Measurements from ENCODE around the gene MKNK2.
A peak's percentile ranks its signal among the peaks of the same experiment; 100 is the strongest.

Gene MKNK2

DNA sequence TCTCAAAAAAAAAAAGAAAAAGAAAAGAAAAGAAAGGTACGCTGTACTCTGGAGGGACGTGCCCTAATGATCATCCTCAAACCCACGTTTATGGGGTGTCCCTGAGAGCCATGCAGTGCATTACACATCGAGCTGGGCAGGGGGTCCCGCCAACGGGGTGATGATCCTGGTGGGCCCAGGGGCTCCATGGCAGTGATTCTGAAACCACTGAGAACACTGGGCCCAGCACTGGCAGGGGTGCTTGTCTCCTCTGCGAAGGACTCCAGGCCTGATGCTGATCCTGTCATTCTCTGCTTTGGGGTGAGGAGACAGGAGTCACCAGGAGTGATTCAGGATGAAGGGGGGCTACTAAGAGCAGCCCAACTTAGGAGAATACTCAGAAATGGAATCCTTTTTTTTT is 26.4 kb upstream of the MKNK2 start:
- TF ChIP-seq, protein P1, sequence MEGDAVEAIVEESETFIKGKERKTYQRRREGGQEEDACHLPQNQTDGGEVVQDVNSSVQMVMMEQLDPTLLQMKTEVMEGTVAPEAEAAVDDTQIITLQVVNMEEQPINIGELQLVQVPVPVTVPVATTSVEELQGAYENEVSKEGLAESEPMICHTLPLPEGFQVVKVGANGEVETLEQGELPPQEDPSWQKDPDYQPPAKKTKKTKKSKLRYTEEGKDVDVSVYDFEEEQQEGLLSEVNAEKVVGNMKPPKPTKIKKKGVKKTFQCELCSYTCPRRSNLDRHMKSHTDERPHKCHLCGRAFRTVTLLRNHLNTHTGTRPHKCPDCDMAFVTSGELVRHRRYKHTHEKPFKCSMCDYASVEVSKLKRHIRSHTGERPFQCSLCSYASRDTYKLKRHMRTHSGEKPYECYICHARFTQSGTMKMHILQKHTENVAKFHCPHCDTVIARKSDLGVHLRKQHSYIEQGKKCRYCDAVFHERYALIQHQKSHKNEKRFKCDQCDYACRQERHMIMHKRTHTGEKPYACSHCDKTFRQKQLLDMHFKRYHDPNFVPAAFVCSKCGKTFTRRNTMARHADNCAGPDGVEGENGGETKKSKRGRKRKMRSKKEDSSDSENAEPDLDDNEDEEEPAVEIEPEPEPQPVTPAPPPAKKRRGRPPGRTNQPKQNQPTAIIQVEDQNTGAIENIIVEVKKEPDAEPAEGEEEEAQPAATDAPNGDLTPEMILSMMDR (IDR thresholded peaks at IDR 0.05; ENCODE audit: insufficient read depth, low read length, poor library complexity, severe bottlenecking) = no peak
- Histone ChIP-seq H3K36me3 (ENCODE audit: control insufficient read depth, insufficient read depth, low read length) (peaks cover 65% of the 10 kb centered on the region), H3K27me3 (replicated peaks; ENCODE audit: control insufficient read depth, insufficient read depth, low read length) (no peaks in the 10 kb centered on the region), H3K4me3 (replicated peaks; ENCODE audit: low read depth, low read length) (no peak overlapping the region)
- DNase-seq (ENCODE audit: extremely low read depth, insufficient read length) = no peak

DNA sequence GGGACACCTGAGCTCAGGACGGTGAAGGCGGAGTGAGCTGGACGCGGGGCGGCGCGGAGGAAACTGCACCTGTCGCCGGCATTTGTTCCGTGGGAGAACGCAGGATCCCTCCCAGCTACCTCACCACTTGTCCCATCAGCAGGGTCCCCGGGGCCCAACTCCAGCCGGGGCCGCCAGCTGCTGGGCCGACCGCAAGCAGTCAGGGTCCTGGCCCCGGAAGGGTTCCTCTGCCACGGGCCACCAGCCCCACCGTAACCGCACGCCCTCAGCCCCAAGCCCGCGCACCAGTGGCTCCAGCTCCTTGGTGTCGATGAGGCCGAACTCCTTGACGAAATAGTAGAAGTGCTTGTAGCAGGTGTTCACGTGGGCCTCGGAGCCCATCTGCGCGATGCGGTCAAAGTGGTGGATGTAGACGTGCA is 25.5 kb upstream of the MKNK2 start:
- peak; percentile 24 for DNase-seq (ENCODE audit: extremely low read depth, insufficient read length)
- TF ChIP-seq, protein P1 (IDR thresholded peaks at IDR 0.05; ENCODE audit: insufficient read depth, low read length, poor library complexity, severe bottlenecking) = no peak
- Histone ChIP-seq H3K4me3 (replicated peaks; ENCODE audit: low read depth, low read length) (no peak overlapping the region), H3K36me3 (ENCODE audit: control insufficient read depth, insufficient read depth, low read length) (peaks cover 62% of the 10 kb centered on the region), H3K27me3 (replicated peaks; ENCODE audit: control insufficient read depth, insufficient read depth, low read length) (no peaks in the 10 kb centered on the region)

DNA sequence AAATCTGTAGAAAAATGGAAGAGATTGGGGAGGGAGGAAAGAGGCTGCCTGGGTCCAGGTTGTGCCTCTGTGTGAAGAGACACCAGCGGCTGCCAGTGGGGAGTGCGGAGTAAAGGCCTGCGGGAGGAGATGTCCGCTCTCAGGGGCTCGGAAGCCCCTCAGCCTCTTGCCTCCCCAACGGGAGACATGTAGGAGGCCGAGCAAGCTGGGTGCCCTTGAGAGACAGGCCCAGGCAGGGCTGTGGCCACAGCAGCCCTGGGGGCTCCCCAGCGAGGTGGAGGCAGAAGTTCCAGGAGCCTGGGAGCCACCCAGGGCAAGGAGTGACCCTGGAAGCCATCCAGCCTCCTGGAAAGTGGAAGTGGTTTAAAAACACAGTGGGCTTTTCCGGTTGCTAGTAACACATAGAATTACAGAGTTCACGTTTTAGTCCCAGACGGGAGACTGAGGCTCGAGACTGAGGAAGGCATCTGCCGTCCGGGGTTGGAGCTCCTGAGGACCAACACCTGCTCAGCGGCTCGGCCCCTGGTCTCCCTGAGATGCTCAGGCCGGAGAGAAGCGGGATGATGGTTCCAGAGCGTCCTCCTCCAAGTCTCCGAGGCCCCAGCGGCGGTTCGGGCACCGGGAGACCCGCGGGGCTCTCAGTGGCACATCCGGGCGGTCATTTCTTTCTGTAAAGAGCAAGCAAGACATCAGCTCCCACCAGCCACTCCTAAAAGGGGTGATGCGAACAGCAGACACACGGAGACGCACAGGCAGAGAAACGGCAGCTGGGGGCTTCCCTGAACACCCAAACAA is 21.9 kb upstream of the MKNK2 start:
- peaks cover 44% of the 10 kb centered on the region for H3K36me3 ChIP-seq (ENCODE audit: control insufficient read depth, insufficient read depth, low read length)
- H3K27me3 ChIP-seq (replicated peaks; ENCODE audit: control insufficient read depth, insufficient read depth, low read length) = no peaks in the 10 kb centered on the region
- TF ChIP-seq, protein P1 (IDR thresholded peaks at IDR 0.05; ENCODE audit: insufficient read depth, low read length, poor library complexity, severe bottlenecking) = no peak
- H3K4me3 ChIP-seq (replicated peaks; ENCODE audit: low read depth, low read length) = no peak overlapping the region
- DNase-seq (ENCODE audit: extremely low read depth, insufficient read length) = no peak

DNA sequence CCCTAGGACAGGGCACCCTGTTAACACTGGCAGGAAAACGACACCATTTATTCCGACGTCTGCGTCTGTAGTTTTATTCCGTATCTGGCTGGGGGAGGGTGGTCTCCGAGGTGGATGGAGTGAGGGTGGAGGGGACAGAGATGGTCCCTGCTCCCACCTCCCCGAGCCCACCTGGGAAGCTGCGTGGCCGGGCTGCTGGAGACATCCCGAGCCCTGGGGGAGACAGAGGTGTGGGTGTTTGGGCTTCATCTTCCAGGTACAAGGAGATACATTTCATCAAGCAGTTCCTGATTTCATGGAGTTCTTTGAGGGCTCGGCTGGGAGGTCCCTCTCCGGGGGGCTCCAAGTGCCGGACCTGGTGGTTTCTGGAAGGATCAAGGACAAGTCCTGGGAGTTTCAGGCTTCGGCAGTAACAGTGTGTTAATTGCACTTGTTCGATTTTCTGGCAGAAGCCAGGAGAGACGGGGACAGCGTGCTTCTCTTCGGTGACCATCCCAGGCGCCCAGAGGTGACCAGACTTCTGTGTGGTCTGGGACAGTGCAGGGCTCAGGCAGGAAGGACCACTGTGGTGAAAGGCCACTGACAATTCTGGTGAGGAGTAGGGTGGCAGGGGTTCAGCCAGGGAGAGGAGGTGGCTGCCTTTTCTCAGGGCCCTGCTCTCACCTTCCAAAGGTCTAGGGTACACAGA is 20.1 kb upstream of the MKNK2 start:
- no peaks in the 10 kb centered on the region for H3K27me3 ChIP-seq (replicated peaks; ENCODE audit: control insufficient read depth, insufficient read depth, low read length)
- no peak overlapping the region for H3K4me3 ChIP-seq (replicated peaks; ENCODE audit: low read depth, low read length)
- no peak for DNase-seq (ENCODE audit: extremely low read depth, insufficient read length)
- TF ChIP-seq, protein P1 (IDR thresholded peaks at IDR 0.05; ENCODE audit: insufficient read depth, low read length, poor library complexity, severe bottlenecking) = no peak
- H3K36me3 ChIP-seq (ENCODE audit: control insufficient read depth, insufficient read depth, low read length) = peaks cover 32% of the 10 kb centered on the region

DNA sequence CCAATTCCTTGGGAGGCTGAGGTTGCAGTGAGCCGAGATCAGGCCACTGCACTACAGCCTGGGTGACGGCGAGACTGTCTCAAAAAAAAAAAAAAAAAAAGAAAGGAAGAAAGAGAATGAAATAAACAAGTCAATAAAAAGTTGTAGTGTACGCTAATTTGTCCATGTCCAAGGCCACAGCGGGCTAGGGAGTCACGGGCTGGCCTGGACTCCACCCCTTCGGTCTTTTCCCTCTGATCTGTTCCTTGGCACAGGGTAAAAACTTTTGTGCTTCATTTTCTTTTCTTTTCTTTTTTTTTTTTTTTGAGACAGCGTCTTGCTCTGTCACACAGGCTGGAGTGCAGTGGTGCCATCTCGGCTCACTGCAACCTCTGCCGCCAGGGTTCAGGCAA is 19.4 kb upstream of the MKNK2 start:
- TF ChIP-seq, protein P1 (IDR thresholded peaks at IDR 0.05; ENCODE audit: insufficient read depth, low read length, poor library complexity, severe bottlenecking) = no peak
- Histone ChIP-seq H3K36me3 (ENCODE audit: control insufficient read depth, insufficient read depth, low read length) (peaks cover 26% of the 10 kb centered on the region), H3K27me3 (replicated peaks; ENCODE audit: control insufficient read depth, insufficient read depth, low read length) (no peaks in the 10 kb centered on the region), H3K4me3 (replicated peaks; ENCODE audit: low read depth, low read length) (no peak overlapping the region)
- DNase-seq (ENCODE audit: extremely low read depth, insufficient read length) = no peak
